Choroid plexus epithelial cell (primary cell): ENCODE measurements around the gene SNED1.

Source experiments
- DNase-seq: peaks from one replicate; pipeline ENCODE4 v3.0.0-alpha.2; 2010; ENCODE audit warnings: low read depth
- H3K4me3 ChIP-seq: 2 replicates; pipeline ENCODE4 v1.5.1; 2011; ENCODE audit warnings: low read depth, mild to moderate bottlenecking, control low read depth, low read length, moderate library complexity
- TF ChIP-seq, protein P1 (sequence below): conservative IDR thresholded peaks from 2 replicates; pipeline ENCODE4 v1.5.1; 2011; ENCODE audit warnings: low read depth, mild to moderate bottlenecking, control low read depth, inconsistent platforms, low read length, moderate library complexity

The SNED1 gene

DNA sequence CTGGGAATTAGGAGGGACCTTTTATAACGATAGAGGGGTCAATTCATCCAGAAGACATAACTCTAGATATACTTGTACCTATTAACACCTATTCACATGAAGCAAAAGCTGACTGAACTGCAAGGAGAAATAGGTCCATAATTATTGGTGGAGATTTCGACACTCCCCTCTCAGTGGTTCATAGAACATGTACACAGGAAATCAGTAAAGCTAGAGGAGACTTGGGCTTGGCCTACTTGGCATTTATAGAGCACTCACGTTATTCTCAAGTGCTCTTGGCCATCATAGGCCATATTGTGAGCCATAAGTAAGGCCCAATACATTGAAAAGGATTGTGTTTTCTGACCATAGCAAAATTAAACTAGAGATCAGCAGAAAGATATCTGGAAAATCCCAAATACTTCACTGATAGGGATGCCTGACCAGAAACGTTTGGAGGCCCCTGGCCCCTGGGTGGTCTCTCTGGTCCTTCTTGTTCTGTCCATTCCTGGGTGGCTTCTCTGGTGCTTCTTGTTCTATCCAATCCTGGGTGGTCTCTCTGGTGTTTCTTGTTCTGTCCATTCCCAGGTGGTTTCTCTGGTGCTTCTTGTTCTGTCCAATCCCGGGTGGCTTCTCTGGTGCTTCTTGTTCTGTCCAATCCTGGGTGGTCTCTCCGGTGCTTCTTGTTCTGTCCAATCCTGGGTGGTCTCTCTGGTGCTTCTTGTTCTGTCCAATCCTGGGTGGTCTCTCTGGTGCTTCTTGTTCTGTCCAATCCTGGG, 49.0 kb downstream of the SNED1 start:
- peak; percentile 9 for DNase-seq
- TF ChIP-seq, protein P1, sequence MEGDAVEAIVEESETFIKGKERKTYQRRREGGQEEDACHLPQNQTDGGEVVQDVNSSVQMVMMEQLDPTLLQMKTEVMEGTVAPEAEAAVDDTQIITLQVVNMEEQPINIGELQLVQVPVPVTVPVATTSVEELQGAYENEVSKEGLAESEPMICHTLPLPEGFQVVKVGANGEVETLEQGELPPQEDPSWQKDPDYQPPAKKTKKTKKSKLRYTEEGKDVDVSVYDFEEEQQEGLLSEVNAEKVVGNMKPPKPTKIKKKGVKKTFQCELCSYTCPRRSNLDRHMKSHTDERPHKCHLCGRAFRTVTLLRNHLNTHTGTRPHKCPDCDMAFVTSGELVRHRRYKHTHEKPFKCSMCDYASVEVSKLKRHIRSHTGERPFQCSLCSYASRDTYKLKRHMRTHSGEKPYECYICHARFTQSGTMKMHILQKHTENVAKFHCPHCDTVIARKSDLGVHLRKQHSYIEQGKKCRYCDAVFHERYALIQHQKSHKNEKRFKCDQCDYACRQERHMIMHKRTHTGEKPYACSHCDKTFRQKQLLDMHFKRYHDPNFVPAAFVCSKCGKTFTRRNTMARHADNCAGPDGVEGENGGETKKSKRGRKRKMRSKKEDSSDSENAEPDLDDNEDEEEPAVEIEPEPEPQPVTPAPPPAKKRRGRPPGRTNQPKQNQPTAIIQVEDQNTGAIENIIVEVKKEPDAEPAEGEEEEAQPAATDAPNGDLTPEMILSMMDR = no peak
- H3K4me3 ChIP-seq = no peak overlapping the region

GRCh38 chr2:241048149-241048948, 49.9 kb downstream of the SNED1 start:
- DNase-seq = no peak
- no peak overlapping the region for H3K4me3 ChIP-seq
- TF ChIP-seq, protein P1 = no peak

DNA sequence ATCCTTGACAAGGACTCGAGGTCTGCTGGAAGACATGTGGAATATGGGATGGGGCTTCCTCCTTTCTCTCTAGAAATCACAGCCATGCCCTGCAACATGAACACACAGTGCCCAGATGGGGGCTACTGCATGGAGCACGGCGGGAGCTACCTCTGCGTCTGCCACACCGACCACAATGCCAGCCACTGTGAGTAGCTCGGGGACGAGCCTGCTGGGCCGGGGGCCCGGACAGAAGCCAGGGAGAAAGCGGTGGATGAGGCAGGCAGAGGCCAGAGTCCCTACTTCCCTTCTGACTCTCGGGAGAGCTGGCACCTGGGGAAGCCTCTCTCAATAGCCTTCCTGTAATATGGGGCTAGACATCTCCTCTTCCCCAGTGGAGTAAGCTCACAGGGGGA, 50.5 kb downstream of the SNED1 start:
- no peak for DNase-seq
- TF ChIP-seq, protein P1 = no peak
- no peak overlapping the region for H3K4me3 ChIP-seq

GRCh38 chr2:241049739-241050623, 51.6 kb downstream of the SNED1 start:
- H3K4me3 ChIP-seq = no peak overlapping the region
- TF ChIP-seq, protein P1 = no peak
- peak; percentile 6 for DNase-seq

GRCh38 chr2:241050624-241051577, 52.5 kb downstream of the SNED1 start:
- TF ChIP-seq, protein P1 = no peak
- DNase-seq = no peak
- H3K4me3 ChIP-seq = no peak overlapping the region
